Left ventricle myocardium inferior (tissue), 1 donor: Measurements from ENCODE around the gene KRT5. TPM values are rescaled to one million over a fixed set of nuclear protein-coding genes. Genes with fewer than 3 reads are reported as not detected.

Experiments used
- DNase-seq: peaks from one replicate; pipeline ENCODE4 v3.0.0-alpha.2; 2020
- H3K27ac ChIP-seq: fragments of 200-600 bp; replicated peaks from 2 replicates; pipeline ENCODE4 v1.8.0; 2021
- H3K27me3 ChIP-seq: fragments of 200-600 bp; 2 replicates; pipeline ENCODE4 v1.8.0; 2021; ENCODE audit warnings: low read depth
- H3K36me3 ChIP-seq: fragments of 200-600 bp; 2 replicates; pipeline ENCODE4 v1.8.0; 2021
- H3K4me1 ChIP-seq: fragments of 200-600 bp; 2 replicates; pipeline ENCODE4 v1.8.0; 2021
- H3K4me3 ChIP-seq: fragments of 200-600 bp; 2 replicates; pipeline ENCODE4 v1.8.0; 2021; ENCODE audit warnings: mild to moderate bottlenecking, moderate library complexity
- H3K9me3 ChIP-seq: fragments of 200-600 bp; replicated peaks from 2 replicates; pipeline ENCODE4 v1.8.0; 2021
- CTCF ChIP-seq: fragments of 200-600 bp; IDR thresholded peaks from 2 replicates; pipeline ENCODE4 v1.8.0; 2021; ENCODE audit warnings: antibody characterized with exemption, mild to moderate bottlenecking, borderline replicate concordance
- intact Hi-C: fragments of 100-400 bp; cut with micrococcal nuclease; formaldehyde crosslinking; loops from one replicate; pipeline ENCODE4 v1.11.0; 2022
- long read RNA-seq: library from polyadenylated mRNA; unstranded; transcript quantifications from one replicate; pipeline ENCODE4 v2.0.0, GENCODE V29; 2021
- total RNA-seq: library from RNA; stranded (reverse); fragmentation: NEBNext Ultra II Directional; extraction: Animal tissue kit (Norgen Biotek cat#: 25700); gene quantifications from one replicate; pipeline ENCODE4 v1.2.1, GENCODE V29; 2021
- donor health status: DM: no; HTN: yes; CAD: no; lungs with severe emphysema.

KRT5 gene
- not detected for total RNA-seq
- long read RNA-seq = 0 reads

DNA sequence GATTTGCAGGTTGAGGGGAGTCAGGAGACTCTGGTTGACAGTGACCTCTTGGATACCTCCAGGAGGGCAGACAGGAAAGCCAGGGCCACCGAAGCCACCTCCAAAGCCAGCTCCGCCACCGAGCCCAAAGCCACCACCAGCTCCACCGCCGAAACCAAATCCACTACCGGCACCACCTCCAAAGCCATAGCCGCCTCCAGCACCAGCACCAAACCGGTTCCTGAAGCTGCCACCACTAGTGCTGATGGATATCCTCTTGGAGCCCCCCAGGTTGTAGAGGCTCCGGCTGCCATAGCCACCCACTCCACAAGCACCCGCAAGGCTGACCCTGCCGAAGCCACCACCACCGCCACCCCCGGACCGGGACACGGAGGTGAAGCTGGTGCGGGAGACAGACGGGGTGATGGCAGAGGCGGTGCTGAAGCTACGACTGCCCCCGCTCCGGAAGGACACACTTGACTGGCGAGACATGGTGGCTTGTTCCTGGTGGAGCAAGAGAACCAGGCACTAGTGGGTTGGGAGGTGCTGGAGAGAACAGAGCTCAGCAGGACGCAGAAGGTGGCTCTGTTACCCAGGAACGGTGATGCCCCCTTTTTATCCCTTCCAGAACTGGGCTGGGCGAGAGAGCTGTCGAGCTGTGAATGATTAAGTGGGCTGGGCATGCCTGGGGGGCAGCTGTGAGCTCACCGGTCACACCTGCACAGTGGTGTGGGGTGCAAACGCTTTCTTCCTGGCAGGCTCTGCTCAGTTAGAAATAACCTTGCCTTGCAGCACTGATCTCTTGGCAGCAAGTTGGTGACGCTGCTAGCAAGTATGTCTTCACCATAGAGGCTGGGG lies at the start of gene KRT5:
KRT5 (minus strand) TSS at position 569 of the 837 bp plus-strand sequence; CDS start at position 471, 98 bp downstream.
- TF ChIP-seq CTCF = no peak
- no peaks in the 10 kb centered on the region for H3K4me1 ChIP-seq
- intact Hi-C loops = no loop called here
- no peak for DNase-seq
- no peak within 1 kb of the TSS for H3K27ac ChIP-seq
- no peaks in the 10 kb centered on the region for H3K9me3 ChIP-seq
- no peaks in the 10 kb centered on the region for H3K36me3 ChIP-seq
- H3K27me3 ChIP-seq = peaks cover 37% of the 10 kb centered on the region
- H3K4me3 ChIP-seq = no peak within 1 kb of the TSS

DNA sequence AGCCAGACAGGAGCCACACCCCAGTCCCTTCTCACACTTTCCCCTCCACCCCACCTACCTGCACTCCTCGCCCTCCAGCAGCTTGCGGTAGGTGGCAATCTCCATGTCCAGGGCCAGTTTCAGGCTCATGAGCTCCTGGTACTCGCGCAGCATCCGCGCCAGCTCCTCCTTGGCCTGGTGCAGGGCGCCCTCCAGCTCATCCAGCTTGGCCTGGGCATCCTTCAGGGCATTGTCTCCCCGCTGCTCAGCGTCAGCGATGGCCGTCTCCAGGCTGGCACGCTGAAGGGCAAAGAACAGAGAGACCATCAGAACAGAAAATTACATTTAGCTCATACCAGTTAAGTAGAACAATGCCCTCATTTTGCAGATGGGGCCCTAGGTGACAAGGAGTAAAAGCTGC lies 47.9 kb upstream of the KRT5 start:
- Histone ChIP-seq H3K4me3 (no peak overlapping the region), H3K4me1 (peaks cover 17% of the 10 kb centered on the region), H3K27ac (no peak overlapping the region), H3K27me3 (peaks cover 58% of the 10 kb centered on the region), H3K9me3 (no peaks in the 10 kb centered on the region), H3K36me3 (no peaks in the 10 kb centered on the region)
- intact Hi-C loops = no loop called here
- DNase-seq = no peak
- TF ChIP-seq CTCF = no peak

- Histone ChIP-seq H3K9me3 (no peaks in the 10 kb centered on the region), H3K27ac (peak overlapping the region; percentile 59), H3K36me3 (no peaks in the 10 kb centered on the region), H3K4me3 (no peak overlapping the region), H3K27me3 (peaks cover 48% of the 10 kb centered on the region), H3K4me1 (peaks cover 17% of the 10 kb centered on the region)
- TF ChIP-seq CTCF = no peak
- intact Hi-C loops = no loop called here
- DNase-seq = peak; percentile 68
Measured at GRCh38 chr12:52566847-52567291, 46.7 kb upstream of the KRT5 start.

- Histone ChIP-seq H3K4me3 (no peak overlapping the region), H3K36me3 (no peaks in the 10 kb centered on the region), H3K27me3 (peaks cover 43% of the 10 kb centered on the region), H3K9me3 (no peaks in the 10 kb centered on the region), H3K4me1 (peaks cover 17% of the 10 kb centered on the region), H3K27ac (no peak overlapping the region)
- intact Hi-C loops = no loop called here
- TF ChIP-seq CTCF = no peak
- no peak for DNase-seq
Measured at GRCh38 chr12:52564582-52564981, 44.4 kb upstream of the KRT5 start.

DNA sequence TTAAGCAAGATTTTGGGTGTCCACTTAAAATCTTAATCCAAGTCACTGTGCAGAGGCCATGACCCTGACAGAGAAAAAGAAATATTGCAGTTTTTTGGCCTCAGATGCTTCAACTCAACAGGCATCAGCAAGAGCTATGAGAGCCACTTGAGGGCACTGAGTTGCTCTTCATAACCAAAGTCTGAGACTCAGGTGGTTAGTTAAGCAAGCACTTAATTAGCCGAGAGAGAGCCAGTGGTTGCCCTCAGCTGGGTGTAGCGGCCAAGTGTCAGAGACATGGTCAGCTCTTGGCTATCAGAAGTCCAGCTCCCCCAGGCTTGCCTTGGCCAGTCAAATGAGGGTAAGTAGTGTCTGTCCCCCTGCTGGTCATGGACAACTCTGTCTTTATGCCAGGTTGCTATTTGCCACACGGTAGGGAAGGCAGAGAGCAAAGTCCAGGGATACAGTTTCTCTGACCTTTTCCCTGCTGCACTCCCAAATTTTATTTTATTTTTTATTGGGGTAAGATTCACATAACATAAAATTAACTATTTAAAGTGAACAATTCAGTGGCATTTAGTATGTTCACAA lies 41.8 kb upstream of the KRT5 start:
- no peak overlapping the region for H3K4me3 ChIP-seq
- no peak overlapping the region for H3K27ac ChIP-seq
- no peaks in the 10 kb centered on the region for H3K36me3 ChIP-seq
- H3K27me3 ChIP-seq = peaks cover 48% of the 10 kb centered on the region
- TF ChIP-seq CTCF = peak; percentile 25
- no peaks in the 10 kb centered on the region for H3K9me3 ChIP-seq
- DNase-seq = no peak
- intact Hi-C loops = no loop called here
- peaks cover 9% of the 10 kb centered on the region for H3K4me1 ChIP-seq
